Medulla oblongata (tissue), 1 donor: ENCODE measurements around the gene ADGRB3.
"Not testable (repeated sequence)": the region's sequence is repeated elsewhere in the genome, so short reads cannot be mapped to it uniquely, and the experiment has no call there.

Source experiments
- DNase-seq: peaks from one replicate; pipeline ENCODE4 v3.0.0-alpha.2; 2015; ENCODE audit errors: extremely low spot score

The ADGRB3 gene

DNA sequence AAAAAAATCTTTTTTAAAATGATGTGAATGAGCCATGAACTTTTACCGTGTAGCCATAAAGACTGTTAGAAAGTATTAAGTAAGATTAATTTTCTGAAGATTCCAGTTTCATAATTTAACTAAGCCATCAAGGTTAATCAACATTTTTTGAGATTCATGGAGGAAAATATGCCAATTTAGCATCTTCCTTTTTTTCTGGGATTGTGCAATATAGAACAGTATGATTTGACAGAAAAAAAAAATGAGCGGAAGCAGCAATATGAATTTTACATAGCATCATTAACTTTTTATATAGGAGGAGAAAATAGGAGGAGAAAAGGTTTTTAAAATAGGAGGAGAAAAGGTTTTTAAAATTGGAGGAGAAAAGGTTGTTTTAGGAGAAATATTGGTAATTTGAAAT, 306.3 kb downstream of the ADGRB3 start:
- no peak for DNase-seq

DNA sequence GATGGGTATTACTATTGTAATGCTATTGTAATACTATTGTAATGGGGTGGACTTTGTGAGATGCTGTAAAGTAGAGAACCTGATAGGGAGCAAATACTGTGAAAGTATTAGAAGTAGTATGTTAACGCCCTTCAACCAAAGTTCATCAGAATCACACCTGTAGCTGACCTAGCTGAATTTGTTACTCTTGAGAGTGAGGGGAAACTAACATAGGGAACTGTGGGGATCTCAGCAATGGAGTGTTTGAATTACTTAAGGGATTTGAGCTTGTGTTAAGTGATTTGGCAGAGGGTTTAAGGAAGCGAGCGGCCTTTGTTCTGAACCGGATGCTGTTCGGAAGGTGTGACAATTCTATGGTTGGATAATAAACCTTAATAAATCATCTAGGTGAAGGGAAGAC, 312.6 kb downstream of the ADGRB3 start:
- DNase-seq: no peak

DNA sequence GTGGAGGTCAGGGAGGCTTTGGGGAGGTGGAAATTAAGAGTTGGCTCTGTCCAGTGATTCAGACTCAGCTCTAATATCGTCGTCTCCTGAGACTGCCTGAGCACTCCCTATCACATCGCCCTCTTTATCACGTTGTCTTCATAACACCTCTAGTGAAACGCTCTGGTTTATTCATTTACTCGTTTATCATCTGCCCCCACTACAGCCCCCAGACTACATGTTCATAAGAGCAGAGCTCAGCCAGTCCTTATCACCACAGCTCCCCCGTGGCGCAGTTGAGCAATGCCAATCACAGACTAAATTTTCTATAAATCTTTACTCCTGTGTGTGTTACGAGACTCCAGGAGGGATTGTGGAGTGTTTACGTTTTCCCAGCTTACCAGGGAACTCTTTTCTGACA, 316.2 kb downstream of the ADGRB3 start:
- no peak for DNase-seq

DNA sequence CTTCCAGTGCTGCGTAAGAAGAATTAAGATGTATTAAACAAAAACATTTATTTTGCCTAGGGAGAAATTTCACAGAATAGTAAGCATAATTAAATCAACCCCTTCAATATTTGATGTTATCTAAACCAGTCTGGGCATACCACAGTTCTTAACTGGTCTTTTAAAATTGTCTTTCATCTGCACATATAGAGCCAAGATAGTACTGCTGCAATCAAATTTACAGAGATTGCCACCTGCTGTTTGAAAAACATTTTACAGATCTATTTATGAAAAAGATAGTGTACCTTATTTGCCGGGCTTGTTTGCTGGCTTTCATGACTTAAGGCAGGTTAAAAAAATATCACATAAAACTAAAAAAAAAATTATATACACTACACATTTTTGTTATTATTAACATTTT, 323.2 kb downstream of the ADGRB3 start:
- peak; percentile 43 for DNase-seq

DNA sequence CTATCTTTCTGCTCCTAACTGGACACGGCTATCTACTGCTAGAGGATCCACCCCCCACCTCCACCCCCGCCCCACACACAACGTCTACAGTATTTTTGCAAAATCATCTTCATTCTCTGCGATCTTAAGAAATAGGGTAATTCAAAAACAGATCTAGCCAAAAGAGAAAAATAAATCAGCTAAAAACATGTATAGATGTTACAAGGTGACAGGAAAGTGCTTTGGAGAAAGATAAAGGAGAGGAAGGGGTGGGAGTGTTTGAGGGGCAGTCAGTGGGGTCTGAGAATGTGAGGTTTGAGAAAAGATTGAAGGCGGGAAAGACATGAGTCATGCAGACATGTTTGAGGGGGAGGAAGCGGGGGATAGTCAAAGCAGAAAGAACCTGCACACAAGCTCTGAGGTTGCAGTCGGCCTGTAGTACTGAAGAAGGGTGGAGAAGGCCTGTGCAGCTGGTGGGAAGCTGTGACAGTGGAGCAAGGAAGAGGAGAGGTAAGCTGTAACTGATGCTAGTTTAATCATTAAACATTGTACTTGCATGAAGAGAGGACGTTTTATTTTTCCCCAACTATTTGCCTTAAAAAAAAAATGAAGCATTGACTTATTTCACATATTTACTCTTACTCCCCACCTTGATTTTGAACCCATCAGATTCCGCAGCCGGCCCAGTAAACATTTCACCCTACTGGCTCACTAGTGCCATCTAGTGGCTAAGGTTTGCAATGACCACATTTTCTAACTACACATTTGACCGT, 332.6 kb downstream of the ADGRB3 start:
- DNase-seq: peak; percentile 91

DNA sequence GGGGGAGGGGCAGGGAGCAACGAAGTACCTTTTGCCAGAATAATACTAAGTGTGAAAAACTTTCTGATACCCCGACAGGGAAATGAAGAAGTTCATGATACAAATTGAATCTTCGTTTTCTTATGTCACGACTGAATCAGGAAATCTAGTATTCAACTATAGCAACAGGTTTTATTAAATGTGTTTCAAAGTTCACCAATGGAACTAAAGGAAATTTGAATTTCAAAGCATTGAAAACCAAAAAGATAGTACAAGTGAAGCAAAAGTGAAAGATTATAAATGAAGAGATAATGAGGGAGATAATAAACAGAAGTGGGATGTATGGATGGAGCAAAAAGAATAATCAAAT, 333.2 kb downstream of the ADGRB3 start:
- no peak for DNase-seq

DNA sequence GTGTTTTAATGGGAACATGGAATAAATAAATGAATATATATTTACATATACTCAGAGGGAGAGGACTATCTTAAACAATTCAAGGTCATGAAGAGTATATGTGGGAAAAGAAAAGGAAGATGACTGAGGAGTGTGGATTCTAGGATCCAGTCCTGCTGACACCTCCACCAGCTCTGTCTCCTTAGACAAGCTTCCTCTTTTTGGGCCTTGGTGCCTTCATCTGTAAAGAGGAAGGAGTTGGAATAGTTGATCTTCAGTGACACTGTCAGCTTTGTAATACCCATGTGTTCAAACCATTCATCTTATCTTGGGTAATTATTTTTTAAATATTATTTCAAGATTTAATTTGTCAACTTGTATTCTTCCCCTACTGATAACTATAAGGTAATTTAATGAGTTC, 338.0 kb downstream of the ADGRB3 start:
- DNase-seq: no peak

DNA sequence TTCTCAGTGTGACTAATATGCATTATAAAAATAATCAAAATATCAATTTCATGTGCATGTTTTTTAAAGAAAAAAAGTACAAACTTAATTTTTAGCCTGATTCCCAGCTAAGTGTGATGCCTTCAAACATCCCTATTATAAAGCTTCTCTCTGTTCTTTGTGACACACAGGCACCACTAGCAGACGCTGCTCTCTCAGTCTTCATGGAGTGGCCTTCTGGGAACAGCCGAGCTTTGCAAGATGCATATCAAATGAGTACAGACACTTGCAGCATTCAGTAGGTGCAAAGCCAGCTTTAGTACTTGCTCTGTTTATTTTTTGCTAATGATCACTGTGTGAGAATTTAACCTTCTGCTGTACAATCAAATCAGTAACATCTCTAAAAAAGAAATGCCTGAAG, 340.0 kb downstream of the ADGRB3 start:
- peak; percentile 96 for DNase-seq

DNA sequence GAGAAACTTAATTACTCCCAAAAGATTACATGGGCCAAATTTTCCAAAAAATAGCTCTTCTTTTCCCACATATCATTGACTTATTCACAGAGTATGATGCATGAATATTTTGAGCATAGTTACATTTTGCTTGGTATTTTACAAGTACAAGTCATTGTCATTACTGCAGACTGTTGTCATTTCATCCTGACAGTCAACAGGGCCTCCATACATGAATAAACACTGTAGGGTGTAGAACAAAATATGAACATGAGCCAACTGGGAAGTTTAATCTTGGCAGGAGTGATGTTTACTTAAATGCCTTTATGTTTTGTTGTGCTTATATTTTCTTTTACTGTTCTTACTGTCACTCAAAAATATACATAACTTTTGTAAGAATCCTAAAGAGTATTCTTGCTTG, 340.7 kb downstream of the ADGRB3 start:
- DNase-seq: no peak

DNA sequence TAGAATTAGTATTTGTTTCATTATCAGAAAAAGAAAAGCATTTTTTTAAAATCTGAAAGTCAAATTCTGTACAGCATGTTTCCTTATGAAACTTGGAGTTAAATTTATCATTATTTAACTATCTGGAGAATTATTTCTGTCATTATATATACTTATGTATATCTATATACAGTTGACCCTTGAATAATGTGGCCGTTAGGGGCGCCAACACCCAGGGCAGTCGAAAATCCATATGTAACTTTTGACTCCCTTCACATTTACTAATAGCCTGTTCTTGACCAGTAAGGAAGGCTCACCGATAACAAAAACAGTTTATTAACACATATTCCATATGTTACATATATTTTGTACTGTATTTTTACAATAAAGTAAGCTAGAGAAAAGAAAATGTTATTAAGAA, 341.2 kb downstream of the ADGRB3 start:
- no peak for DNase-seq

DNA sequence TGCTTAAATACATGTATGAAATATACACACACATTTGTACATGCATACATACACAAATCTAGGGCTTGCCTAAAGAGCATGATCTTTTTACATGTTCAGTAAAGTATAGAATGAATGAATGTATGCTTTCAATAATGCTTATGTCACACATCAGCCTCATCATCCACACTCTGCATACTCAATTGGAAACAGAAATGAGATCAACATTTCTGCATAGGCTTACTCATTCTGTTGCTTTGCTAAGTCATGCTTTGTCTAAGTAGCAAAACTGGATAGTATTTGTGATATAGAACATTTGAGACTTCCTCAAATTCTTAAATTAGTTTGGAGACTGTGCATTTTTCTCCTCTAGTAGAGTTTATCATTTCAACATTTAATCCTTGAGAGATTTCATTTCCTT, 343.3 kb downstream of the ADGRB3 start:
- DNase-seq: no peak

DNA sequence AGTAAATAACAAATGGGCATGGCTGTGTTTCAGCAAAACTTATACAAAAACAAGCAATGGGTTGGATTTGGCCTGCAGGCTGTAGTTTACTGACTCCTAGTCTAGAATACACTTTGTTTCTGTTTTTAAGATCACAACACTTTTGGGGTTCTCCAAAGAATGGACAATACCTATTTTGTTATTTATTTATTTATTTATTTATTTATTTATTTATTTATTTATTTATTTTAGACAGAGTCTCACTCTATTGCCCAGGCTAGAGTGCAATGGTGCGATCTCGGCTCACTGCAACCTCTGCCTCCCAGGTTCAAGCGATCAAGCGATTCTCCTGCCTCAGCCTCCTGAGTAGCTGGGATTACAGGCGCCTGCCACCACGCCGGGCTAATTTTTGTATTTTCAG, 346.6 kb downstream of the ADGRB3 start:
- not testable (repeated sequence) for DNase-seq

DNA sequence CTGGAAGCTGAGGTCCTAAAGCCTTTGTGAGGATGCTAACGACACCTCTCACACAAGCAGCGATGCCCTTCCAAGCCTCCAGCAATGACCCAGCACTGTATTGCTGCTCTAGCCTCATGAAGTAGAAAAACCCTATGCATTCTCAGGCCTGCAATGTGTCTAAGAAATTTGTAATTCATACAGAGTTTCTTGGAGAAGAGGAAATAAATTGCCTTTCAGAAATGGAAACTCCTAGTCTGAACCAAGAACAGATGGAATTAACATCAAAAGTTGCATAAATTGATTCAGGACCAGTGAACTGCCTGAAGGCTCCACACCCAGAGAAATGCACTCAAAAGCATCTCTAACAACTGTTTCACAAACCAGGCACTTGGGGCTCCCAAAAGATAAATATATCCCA, 353.6 kb downstream of the ADGRB3 start:
- no peak for DNase-seq

DNA sequence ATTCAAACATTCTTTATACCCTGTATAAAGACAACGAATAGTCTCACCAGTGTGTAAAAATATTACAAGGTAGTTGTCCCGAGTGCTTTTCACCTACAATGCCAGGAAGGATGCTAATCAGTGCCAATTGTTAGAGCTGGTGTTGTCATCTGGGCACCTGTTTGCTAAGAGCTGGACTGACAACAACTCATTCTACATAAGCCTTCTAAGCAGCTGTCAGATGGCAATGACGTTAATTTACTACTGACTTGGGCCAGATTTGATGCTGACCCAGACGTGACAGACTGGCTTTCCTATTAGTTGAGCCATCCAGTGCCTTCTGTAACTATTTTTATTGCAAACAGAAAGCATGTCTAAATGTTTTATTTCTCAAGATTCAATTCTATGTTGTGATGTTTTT, 355.2 kb downstream of the ADGRB3 start:
- no peak for DNase-seq

DNA sequence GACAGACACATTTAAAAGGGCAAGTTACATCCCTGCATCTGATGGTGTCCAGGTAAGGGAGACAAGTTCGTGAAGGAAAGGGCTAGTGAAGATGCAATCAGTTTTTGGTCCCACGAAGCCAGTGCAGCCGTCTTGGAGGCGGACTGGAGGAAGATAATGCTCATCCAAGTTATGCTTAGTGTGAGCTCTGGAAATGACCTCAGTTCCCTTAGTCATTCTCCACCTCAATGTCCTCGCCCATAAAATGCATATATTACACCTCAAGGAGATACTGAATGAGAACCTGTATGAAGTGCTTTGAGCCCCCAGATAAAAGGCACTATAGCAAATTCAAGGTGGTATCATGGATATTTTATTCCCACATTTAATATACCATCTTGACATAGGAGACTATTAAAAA, 358.8 kb downstream of the ADGRB3 start:
- DNase-seq: no peak

DNA sequence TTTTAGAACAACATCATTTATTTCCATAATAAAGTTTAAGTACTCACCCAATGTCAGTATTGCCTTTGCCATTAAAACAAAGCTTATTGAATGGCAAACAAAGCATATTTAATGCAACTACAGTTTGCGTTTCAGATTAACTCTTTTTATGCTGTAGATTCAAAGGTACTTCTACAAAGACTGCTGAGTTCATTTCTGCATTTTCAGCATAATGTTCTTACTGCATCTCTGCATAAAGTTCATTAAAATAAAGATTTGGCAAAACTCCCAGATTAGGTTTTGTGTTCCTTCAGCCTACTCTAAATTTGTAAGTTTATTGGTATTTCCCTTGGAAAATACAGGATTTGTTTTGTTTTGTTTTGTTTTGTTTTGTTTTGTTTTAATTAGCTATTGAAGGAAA, 359.4 kb downstream of the ADGRB3 start:
- no peak for DNase-seq

DNA sequence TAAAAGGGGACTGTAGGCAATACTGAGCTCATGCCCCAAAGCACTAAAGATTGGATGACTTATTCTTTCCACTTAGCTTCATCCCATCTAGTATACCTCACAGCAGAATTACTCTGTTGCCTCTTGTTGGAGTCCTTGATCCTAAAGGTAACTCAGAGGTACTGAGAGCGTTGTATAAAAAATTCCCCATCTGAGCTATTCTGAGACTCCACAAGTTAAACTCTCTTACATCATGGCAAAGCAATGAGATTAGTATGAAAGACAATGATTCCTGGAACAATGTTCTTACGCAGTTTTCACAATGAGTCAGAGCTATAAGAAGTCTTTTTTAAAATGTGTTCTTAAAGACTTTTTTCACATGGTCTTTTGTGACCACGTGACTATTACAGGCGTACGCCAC, 370.1 kb downstream of the ADGRB3 start:
- DNase-seq: no peak

DNA sequence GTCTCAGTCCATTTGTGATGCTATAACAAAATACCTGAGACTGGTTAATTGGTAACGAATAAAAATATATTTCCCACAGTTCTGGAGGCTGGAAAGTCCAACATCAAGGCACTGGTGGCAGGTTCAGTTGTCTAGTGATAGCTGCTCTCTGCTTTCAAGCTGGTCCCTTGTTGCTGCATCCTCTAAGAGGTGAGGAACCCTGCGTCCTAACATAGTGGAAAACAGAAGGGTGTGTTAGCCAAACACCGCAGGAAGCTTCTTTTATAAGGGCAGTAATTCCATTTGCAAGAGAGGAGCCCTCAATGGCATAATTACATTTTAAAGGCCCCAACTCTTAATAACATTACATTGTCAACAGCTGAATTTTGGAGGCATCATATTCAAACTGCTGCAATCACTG, 372.7 kb downstream of the ADGRB3 start:
- DNase-seq: no peak

DNA sequence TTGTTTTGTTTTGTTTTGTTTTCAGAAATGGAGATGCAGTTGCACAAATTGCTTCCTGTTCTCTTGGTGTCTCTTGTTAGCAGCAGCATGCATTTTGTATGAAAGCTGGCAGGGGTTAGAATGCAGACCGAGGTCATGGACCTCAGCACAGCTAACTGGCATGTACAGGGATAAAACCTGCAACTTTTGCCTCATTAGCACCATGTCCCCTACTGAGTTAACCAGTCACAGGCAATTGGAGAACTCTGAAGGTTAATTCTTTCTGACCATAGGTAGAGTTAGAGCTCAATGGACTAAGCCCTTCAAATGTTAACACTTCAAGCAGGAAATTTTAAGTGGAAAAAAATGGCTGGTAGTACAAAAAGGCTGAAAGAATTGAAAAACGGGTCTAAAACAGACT, 377.1 kb downstream of the ADGRB3 start:
- no peak for DNase-seq

DNA sequence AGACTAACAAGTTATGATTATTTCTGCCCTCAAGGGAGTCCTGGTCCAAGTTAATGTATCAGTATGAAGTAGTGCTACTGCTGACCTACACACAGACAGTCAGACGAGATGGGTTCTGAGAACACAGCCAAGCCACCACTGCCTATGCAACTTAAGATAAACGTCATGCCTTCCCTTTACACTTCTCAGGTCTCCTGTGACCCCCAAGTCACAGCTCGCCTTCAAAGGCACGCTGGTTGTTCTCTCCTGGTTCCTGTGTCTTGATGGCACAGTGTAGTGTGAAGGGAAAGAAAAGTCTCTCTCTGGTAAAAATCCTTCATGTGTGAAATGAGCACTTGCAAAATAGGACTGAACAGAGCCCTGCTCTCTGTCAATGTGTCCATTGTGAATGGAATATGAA, 377.8 kb downstream of the ADGRB3 start:
- DNase-seq: no peak

DNA sequence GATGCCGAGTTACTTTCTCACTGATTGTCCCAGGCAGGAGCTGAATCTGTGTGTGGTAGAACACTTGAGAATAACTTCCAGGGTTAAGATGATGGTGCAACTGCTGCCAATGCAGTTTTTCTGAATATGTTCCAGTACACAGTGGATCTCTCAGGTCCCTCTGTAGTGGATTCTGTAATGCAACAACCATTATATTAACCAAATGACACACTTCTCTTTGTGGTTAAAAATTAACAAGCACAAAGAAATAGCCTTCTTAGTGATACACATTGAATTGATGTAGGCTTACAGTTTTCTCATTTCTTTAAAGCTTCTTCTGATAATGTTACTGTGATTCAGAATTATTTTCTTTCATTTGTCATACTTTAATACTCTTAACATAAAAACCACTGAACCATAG, 383.8 kb downstream of the ADGRB3 start:
- no peak for DNase-seq

DNA sequence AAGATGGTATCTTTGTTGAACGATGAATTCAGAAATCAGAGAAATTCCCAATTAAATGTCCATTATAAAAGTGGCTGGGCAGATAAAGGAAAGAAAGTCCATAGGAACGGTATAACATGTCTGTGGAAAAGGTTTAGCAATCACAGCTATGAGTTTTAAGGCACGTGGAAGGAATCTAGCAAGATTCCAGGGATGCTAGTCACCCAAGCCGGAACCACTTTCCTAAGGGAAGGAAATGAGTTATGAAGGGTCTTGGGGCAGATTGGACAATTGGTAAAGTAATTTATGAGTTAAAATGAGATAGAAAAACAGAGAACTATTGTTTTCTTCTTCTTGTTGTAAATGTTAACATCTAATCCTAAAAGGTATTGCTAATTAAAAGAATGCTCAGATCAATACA, 384.8 kb downstream of the ADGRB3 start:
- no peak for DNase-seq

DNA sequence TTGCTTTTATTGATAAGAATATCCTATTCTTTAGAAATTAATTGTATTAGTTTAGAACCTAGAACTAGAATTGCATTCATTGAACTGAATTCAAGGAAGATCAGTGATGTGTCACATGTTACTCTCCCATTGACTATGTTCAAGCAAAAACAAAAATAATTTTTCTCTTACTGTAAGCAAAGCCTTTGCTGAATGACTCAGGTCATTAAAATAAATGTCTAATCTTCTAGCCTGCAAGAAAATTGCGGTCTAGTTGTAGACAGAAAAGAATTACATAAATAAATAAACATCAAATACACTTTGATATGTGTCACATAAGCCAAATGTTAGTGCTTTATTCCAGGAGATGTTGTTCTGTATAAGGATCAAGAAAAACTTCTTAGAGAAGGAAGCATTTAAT, 387.9 kb downstream of the ADGRB3 start:
- DNase-seq: no peak

DNA sequence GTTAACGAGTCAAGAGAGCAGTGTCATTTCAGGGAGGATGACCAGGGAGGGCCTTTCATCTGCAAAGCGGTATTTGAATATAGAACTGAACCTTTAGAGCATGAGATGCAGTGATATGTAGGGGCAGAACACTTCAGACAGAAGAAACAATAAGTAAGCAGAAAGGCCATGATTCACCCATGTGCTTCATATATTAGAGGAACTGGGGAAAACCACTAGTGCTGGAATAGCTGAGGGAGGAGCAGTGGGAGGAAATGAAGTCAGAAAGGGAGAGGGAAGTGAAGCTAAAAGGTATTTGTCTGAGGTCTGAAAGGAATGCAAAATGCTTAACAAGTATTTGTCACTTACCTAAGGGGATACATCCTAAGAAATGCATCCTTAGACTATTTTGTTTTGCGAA, 391.2 kb downstream of the ADGRB3 start:
- DNase-seq: peak; percentile 13
